IPS DF 6.9 (cell line): ENCODE results near the gene CBL.

Experiments
- DNase-seq: peaks from one replicate; pipeline ENCODE4 v3.0.0-alpha.2; 2013; ENCODE audit warnings: low read depth, low spot score
- H3K27ac ChIP-seq: one replicate; pipeline ENCODE4 v1.5.1; 2013; ENCODE audit warnings: low read length, control low read depth
- H3K27me3 ChIP-seq: 2 replicates; pipeline ENCODE4 v1.6.1; 2013; ENCODE audit warnings: mild to moderate bottlenecking, low read length; ENCODE audit not compliant: control insufficient read depth, insufficient read depth
- H3K36me3 ChIP-seq: 2 replicates; pipeline ENCODE4 v1.6.1; 2013; ENCODE audit warnings: low read length; ENCODE audit not compliant: control insufficient read depth, insufficient read depth
- H3K4me1 ChIP-seq: 2 replicates; pipeline ENCODE4 v1.6.1; 2013; ENCODE audit warnings: low read length; ENCODE audit not compliant: control insufficient read depth, insufficient read depth
- H3K4me3 ChIP-seq: 2 replicates; pipeline ENCODE4 v1.5.1; 2013; ENCODE audit warnings: mild to moderate bottlenecking, low read length
- H3K9me3 ChIP-seq: 2 replicates; pipeline ENCODE4 v1.6.1; 2013; ENCODE audit warnings: low read length, inconsistent platforms; ENCODE audit not compliant: control insufficient read depth, insufficient read depth
- WGBS: extraction: QIAGEN DNeasy Blood & Tissue Kit; methylation state at CpG from one replicate; pipeline ENCODE4 v1.1.7; 2013; ENCODE audit warnings: mixed read lengths, missing lambda C conversion rate; ENCODE audit not compliant: insufficient read length, insufficient coverage; 5-methylcytosine and 5-hydroxymethylcytosine counted together

CBL gene

GRCh38 chr11:119295178-119295577 lies 89.0 kb downstream of the CBL start:
- H3K36me3 ChIP-seq = peaks cover 23% of the 10 kb centered on the region; the same call in 1 of the 2 replicates
- no CpG with 5 or more reads among the region's 3 CpGs for WGBS

GRCh38 chr11:119297938-119298337 lies 91.8 kb downstream of the CBL start:
- Histone ChIP-seq H3K9me3 (no peaks in the 10 kb centered on the region), H3K36me3 (peaks cover 26% of the 10 kb centered on the region; the same call in 1 of the 2 replicates), H3K27me3 (no peaks in the 10 kb centered on the region), H3K4me1 (no peaks in the 10 kb centered on the region), H3K4me3 (no peak overlapping the region), H3K27ac (no peak overlapping the region)
- no CpG with 5 or more reads among the region's 3 CpGs for WGBS
- no peak for DNase-seq

More at GRCh38 chr11:119295178-119295577, 89.0 kb downstream of the CBL start:
- no peaks in the 10 kb centered on the region for H3K27me3 ChIP-seq
- no peaks in the 10 kb centered on the region for H3K9me3 ChIP-seq
- H3K4me3 ChIP-seq = no peak overlapping the region
- H3K4me1 ChIP-seq = no peaks in the 10 kb centered on the region
- DNase-seq = no peak
- no peak overlapping the region for H3K27ac ChIP-seq

DNA sequence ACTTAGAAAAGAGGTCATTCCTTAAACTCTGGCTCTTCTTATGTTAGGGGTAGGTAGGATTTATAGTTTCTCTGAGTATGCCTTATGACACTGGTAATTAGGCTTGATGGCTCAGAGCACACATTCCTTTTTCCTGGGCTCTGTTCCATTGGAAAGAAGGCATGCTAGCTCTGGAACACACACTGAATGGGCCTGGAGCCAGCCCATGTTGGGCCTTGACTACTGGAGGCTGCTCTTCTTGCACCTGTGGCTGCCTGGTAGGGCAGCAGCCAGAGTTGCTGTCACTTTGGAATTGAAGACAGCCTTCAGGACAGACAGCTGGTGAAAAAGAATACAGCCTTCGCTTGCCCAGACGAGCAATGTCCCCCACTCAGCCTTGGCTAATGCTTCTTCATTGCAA lies 92.6 kb downstream of the CBL start:
- H3K27me3 ChIP-seq = no peaks in the 10 kb centered on the region
- peaks cover 30% of the 10 kb centered on the region; the same call in 1 of the 2 replicates for H3K36me3 ChIP-seq
- H3K4me1 ChIP-seq = no peaks in the 10 kb centered on the region
- no peak overlapping the region; the same call in 1 of the 2 replicates for H3K4me3 ChIP-seq
- WGBS = no CpG with 5 or more reads among the region's 2 CpGs
- no peak for DNase-seq
- no peaks in the 10 kb centered on the region for H3K9me3 ChIP-seq
- H3K27ac ChIP-seq = no peak overlapping the region

GRCh38 chr11:119299416-119299815 lies 93.3 kb downstream of the CBL start:
- H3K4me1 ChIP-seq = no peaks in the 10 kb centered on the region
- no peak for DNase-seq
- no peak overlapping the region for H3K4me3 ChIP-seq
- H3K36me3 ChIP-seq = peaks cover 30% of the 10 kb centered on the region; the same call in 1 of the 2 replicates
- no peak overlapping the region for H3K27ac ChIP-seq
- no peaks in the 10 kb centered on the region for H3K9me3 ChIP-seq
- WGBS = no CpG with 5 or more reads among the region's 9 CpGs
- no peaks in the 10 kb centered on the region for H3K27me3 ChIP-seq

DNA sequence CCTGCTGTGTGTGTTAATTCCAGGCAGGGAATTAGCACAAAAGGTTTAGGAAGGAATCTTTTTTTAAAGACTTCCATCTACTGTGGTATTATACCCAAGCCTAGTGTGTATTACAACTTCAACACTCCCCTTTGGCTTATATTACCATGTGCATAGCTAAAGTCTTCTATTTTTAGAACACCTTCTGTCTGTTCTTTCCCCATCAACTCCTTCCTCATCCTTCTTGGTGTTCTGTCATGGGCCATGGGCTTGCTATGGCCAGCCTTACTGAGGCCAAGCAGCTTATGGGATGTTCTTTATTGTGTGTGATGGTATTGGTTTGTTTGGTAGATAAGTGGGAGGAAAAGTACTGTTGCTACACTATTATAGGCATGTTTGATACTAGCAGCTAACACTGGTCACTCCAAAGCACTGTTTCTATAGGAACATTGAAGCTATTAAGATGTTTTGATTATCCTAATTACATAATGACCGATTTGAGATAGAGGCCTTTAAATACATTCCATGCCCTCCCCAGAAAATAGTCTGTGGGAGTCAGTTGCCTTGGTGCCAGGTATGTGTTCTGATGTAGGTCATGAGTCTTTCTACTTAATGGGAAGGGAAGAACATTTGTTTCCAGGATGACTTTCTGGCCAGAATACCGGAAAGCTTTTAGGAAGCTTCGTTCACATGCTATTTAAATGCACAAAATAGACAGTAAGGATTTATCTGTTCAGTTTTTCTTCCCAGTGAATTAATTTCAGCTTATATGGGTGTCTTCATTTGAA lies 94.2 kb downstream of the CBL start:
- Histone ChIP-seq H3K27ac (no peak overlapping the region), H3K9me3 (no peaks in the 10 kb centered on the region), H3K4me1 (no peaks in the 10 kb centered on the region), H3K4me3 (no peak overlapping the region), H3K36me3 (peaks cover 30% of the 10 kb centered on the region; the same call in 1 of the 2 replicates), H3K27me3 (no peaks in the 10 kb centered on the region)
- WGBS = no CpG with 5 or more reads among the region's 3 CpGs
- DNase-seq = no peak

- H3K4me3 ChIP-seq = no peak overlapping the region
- no peak for DNase-seq
- no CpG with 5 or more reads among the region's 5 CpGs for WGBS
- H3K27ac ChIP-seq = no peak overlapping the region
- no peaks in the 10 kb centered on the region for H3K9me3 ChIP-seq
- no peaks in the 10 kb centered on the region for H3K27me3 ChIP-seq
- peaks cover 22% of the 10 kb centered on the region; the same call in 1 of the 2 replicates for H3K36me3 ChIP-seq
- no peaks in the 10 kb centered on the region for H3K4me1 ChIP-seq
Observed at GRCh38 chr11:119303227-119303718, 97.1 kb downstream of the CBL start.

DNA sequence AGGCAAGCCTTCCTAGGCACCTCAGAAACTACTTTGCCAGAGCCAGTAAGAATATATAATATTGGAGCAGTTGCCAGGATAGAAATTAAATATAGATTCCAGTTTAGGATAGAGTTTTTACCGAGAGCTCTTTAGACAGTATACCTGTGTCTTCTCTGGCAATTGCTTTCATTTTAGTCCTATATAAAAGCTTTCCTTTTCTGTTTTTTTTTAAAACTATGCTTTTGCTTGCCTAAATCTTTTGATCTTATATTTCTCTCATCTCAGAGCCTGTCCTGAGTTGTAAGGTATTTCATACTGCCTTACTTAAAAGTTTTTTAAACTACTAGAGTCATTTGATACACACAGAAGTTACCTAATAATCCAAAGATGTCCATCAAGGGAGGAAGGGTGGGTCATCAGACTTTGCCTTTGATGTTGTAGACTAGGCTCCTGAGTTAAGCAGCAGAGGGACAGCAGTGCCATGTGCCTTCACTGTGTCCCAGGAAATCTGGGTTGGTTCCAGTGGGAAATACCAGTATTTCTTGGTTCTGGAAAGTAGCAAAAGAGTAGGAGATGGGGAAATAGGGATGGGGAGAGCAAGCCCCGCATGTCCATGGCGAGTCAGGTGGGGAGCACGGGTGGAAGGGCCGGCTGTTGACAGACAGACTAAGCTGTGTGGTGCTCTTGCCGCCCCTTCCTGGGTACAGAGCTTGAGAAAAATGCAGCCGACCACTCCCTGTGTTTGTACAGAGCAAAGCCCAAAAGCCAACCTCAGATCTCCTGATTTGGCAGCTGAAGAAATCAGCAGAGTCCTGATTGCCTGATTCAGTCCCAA lies 99.6 kb downstream of the CBL start:
- Histone ChIP-seq H3K4me1 (no peaks in the 10 kb centered on the region), H3K27me3 (no peaks in the 10 kb centered on the region), H3K9me3 (no peaks in the 10 kb centered on the region), H3K27ac (no peak overlapping the region), H3K36me3 (peaks cover 10% of the 10 kb centered on the region; the same call in 1 of the 2 replicates), H3K4me3 (no peak overlapping the region)
- WGBS = no CpG with 5 or more reads among the region's 7 CpGs
- DNase-seq = no peak

GRCh38 chr11:119306373-119306890 lies 100.3 kb downstream of the CBL start:
- Histone ChIP-seq H3K4me1 (no peaks in the 10 kb centered on the region), H3K27ac (no peak overlapping the region), H3K4me3 (no peak overlapping the region), H3K27me3 (no peaks in the 10 kb centered on the region), H3K9me3 (no peaks in the 10 kb centered on the region), H3K36me3 (peaks cover 13% of the 10 kb centered on the region; the same call in 1 of the 2 replicates)
- DNase-seq = no peak
- whole genome bisulfite sequencing = no CpG with 5 or more reads among the region's 5 CpGs

- H3K4me3 ChIP-seq = no peak overlapping the region
- no peaks in the 10 kb centered on the region for H3K4me1 ChIP-seq
- peaks cover 16% of the 10 kb centered on the region; the same call in 1 of the 2 replicates for H3K36me3 ChIP-seq
- no CpG with 5 or more reads among the region's 1 CpG for WGBS
- no peak for DNase-seq
- H3K9me3 ChIP-seq = no peaks in the 10 kb centered on the region
- no peak overlapping the region for H3K27ac ChIP-seq
- H3K27me3 ChIP-seq = no peaks in the 10 kb centered on the region
Observed at GRCh38 chr11:119307219-119307618, 101.1 kb downstream of the CBL start.

DNA sequence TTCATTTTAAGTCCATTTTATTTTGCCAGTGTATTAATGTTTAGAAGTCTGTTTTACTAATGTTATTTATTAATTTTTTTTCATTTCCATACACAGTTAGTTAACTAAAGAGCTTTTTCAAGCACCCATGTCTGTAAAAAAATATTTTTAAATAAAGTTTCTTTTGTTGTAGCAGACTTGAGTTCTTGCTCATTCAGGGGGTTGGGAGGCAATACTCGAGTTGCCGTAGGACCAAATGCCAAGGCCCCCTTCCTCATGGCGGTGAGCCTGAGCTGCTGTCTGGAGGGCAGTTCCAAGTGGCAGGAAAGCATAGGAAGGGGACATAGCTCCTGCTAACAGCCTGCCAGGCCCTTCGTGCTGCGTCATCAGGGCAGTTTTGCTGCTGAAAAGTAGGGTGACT lies 101.8 kb downstream of the CBL start:
- H3K4me1 ChIP-seq = no peaks in the 10 kb centered on the region
- H3K27me3 ChIP-seq = no peaks in the 10 kb centered on the region
- no CpG with 5 or more reads among the region's 5 CpGs for WGBS
- peaks cover 18% of the 10 kb centered on the region; the same call in 1 of the 2 replicates for H3K36me3 ChIP-seq
- no peak overlapping the region for H3K4me3 ChIP-seq
- DNase-seq = no peak
- no peaks in the 10 kb centered on the region for H3K9me3 ChIP-seq
- no peak overlapping the region for H3K27ac ChIP-seq
